GM18858 (cell line): ENCODE measurements around the gene SLC10A6.
"Not testable (repeated sequence)": the region's sequence is repeated elsewhere in the genome, so short reads cannot be mapped to it uniquely, and the experiment has no call there.

ENCODE experiments used
- ATAC-seq: cut with Tn5 transposase; IDR thresholded peaks from one replicate; pipeline ENCODE4 v1.9.1; 2021; ENCODE audit not compliant: unreplicated experiment

Gene SLC10A6, protein sequence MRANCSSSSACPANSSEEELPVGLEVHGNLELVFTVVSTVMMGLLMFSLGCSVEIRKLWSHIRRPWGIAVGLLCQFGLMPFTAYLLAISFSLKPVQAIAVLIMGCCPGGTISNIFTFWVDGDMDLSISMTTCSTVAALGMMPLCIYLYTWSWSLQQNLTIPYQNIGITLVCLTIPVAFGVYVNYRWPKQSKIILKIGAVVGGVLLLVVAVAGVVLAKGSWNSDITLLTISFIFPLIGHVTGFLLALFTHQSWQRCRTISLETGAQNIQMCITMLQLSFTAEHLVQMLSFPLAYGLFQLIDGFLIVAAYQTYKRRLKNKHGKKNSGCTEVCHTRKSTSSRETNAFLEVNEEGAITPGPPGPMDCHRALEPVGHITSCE

GRCh38 chr4:86848732-86849619 lies at the start of gene SLC10A6:
Gene SLC10A6, minus strand, starts transcription at chr4:86849384. Its CDS starts 269 bp downstream, at chr4:86849115.
- no peak for ATAC-seq

DNA sequence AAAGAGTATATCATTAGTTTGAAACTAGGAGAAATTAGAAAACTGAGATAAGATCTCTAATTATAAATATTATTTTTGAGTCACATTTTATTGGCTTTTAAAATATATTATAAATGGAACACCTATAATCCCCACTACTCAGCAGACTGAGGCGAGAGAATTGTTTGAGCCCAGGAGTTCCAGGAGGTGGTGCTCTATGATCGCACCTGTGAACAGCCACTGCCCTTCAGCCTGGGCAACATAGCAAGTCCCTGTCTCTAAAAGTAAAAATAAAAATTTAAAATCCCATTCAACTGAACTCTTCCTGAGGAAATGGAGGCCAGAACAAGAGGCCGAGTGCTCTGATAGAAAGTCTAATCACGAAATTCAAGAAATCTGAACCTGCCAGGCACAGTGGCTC lies 49.4 kb upstream of the SLC10A6 start:
- no peak for ATAC-seq

GRCh38 chr4:86896596-86896995 lies 47.4 kb upstream of the SLC10A6 start:
- no peak for ATAC-seq

GRCh38 chr4:86895692-86896488 lies 46.7 kb upstream of the SLC10A6 start:
- ATAC-seq, result peak; percentile 57

DNA sequence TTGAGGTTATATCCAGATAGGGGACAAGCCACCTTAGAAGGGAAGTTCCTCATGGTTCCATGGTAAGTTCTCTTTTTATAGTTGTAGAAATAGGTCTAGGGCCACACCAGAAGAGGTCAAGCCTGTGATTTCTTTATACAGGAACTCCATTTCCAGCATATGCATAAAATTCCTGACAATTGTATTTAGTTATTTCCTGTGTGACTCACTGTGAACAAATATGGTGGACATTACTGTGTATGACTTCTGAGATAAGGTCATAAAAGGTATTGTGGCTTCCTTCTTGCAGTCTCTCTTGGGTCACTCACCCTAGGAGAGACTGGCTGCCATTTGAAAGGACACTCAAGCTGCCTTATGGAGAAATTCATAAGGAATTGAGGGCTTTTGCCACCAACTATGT lies 45.3 kb upstream of the SLC10A6 start:
- no peak for ATAC-seq

- ATAC-seq, result no peak
Observed at GRCh38 chr4:86893136-86893535, 44.0 kb upstream of the SLC10A6 start.

- ATAC-seq, result no peak
Observed at GRCh38 chr4:86892636-86892960, 43.4 kb upstream of the SLC10A6 start.

DNA sequence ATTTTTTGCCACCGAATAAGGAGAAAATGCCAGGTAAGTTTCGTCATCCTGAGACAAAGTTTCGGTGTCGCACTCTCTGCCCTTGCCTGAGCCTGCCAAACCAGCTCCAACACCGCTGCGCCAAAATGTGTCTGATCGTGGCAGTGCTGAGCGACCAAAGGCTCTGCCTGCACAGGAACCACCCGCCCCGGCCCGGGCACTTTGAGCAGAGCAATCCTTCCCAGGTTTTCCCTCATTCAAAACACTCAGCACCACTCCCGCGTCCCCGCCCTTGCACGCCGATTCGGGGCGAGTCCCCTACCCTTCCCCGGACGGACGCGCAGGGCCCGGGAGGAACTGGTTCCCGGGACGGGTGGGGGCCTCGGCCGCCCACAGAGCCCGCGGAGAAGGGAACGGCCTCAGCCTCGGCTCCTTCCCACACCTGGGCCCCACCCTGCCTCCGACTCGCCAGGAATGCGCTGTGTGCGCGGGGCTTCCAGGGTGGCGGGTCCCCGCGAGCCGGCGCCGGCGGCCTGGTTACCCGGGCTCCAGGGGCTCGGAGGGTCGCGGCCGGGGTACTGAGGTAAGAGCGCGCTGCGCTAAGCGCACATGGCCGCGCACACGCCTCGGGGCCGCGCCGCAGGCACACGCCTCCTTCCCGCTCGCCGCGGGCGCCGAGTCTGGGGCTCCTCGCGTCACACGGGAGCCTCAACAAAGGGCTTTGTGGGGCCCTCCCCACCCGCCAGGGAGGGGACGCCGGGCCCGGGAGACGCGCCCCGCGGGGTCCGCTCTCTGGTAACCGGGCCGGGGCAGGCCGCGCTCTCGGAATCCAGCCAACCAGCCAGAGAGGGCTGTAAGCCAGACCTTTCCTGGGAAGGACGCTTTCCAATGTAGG lies 42.8 kb upstream of the SLC10A6 start, which contains the start of gene C4orf36:
Gene C4orf36 (minus strand): TSS at position 661 of the 874 bp plus-strand sequence. CDS start 902 bp downstream, outside the sequence.
- no peak for ATAC-seq

DNA sequence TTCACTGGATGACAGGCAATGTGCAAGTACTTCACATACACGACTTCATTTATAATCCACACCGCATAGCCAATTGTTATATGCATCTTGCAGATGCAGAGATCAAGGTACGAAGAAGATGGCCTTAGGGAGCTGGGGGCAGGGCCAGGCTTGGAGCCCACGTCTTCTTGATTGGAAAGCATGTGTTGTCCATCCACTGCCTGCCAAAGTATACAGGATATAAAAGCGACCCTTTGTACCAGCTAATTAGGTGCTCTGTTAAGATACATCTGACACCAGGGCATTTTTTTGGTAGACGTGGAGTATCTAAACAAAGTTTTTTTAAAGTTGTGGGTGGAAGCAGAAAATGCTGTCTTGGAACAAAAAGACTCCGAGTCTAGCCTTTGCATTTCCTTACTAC lies 41.6 kb upstream of the SLC10A6 start:
- no peak for ATAC-seq

DNA sequence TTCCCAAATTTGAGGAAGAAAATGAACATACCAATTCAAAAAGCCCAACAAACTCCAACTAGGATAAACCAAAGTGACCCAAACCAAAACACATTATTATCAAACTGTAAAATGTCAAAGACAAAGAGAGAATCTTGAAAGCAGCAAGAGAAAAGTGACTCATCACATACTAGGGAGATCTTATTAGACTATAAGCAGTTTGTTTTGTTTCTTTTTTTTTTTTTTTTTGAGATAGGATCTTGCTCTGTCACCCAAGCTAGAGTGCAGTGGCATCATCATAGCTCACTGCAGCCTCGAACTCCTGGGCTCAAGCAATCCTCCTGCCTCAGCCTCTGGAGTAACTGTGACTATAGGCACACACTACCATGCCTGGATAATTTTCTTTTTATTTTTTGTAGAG lies 30.5 kb upstream of the SLC10A6 start:
- no peak for ATAC-seq

DNA sequence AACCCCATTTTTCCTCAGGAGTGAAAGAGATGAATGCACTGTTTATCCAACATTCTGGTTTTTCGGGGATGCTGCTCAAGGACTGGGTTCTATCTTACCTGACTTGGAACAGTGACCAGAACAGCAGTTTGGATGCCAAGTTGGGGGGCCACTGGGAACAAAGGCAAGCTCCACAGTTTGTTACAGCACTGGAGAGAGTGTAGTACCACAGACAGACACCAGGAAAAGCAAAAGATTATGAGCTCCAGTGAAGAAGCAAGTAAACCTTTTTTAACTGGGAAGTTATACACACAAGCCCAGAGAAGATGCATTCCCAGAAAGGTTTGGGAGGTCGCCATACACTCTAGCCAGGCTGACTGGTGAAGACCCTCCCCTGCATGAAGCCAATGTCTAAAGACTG lies 29.5 kb upstream of the SLC10A6 start:
- no peak for ATAC-seq

- ATAC-seq, result no peak
Observed at GRCh38 chr4:86876894-86877685, 27.9 kb upstream of the SLC10A6 start.

DNA sequence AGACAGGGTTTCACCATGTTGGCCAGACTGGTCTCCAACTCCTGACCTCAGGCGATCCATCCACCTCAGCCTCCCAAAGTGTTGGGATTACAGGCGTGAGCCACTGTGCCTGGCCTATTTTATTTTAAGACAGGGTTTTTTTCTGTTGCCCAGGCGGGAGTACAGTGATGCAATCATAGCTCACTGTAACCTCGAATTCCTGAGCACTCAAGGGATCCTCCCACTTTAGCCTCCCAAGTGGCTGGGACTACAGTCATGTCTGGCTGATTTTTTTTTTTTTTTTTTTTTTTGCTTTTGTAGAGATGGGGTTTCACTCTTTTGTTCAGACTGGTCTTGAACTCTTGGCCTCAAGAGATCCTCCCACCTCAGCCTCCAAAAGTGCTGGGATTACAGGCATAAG lies 26.3 kb upstream of the SLC10A6 start:
- ATAC-seq, result not testable (repeated sequence)

GRCh38 chr4:86872135-86872534 lies 23.0 kb upstream of the SLC10A6 start:
- ATAC-seq, result no peak

- ATAC-seq, result no peak
Observed at GRCh38 chr4:86870442-86871069, 21.4 kb upstream of the SLC10A6 start.

- ATAC-seq, result no peak
Observed at GRCh38 chr4:86857341-86858052, 8.3 kb upstream of the SLC10A6 start.

DNA sequence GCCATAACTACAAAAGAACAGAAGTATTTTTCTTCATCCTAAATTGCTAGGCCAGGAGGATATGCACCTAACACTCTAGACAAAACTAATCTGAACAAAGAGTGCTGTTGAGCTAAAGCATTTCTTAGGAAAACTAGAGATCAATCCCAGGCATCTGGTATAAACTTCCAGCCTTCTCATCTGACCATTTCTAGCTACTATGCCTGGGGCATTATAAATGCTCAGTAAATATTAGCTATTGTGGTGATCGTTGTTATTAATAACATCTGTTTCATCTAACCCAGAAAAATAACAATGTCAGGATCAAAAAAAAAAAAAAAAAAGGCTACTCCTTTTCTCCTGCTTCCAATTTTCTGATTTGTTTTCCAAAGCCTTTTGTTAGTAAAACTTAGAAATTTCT lies 7.7 kb upstream of the SLC10A6 start:
- ATAC-seq, result no peak

- no peak for ATAC-seq
Observed at GRCh38 chr4:86855572-86855971, 6.4 kb upstream of the SLC10A6 start.
